Right lung (tissue), 5 donors: Measurements from ENCODE around the gene TXNDC8. TPM values are rescaled to one million over a fixed set of nuclear protein-coding genes. Genes with fewer than 3 reads are reported as not detected.

Experiments
- DNase-seq, 2 donors: peaks; one replicate each; pipeline ENCODE4 v3.0.0-alpha.2; 2013
- polyA plus RNA-seq, 5 donors: library from polyadenylated mRNA; unstranded; fragments of 120-200 nt; gene quantifications; one replicate each; pipeline versions ENCODE4 v1.2.1 to v1.2.3, GENCODE V29; 2013; ENCODE audit warnings: inconsistent platforms in 1 of 5, low replicate concordance in 1 of 5; ENCODE audit not compliant: insufficient read length in 5 of 5, insufficient read depth in 1 of 5

TXNDC8 gene
- polyA plus RNA-seq, 5 donors = not detected

GRCh38 chr9:110282018-110282738 lies 55.5 kb downstream of the TXNDC8 start:
- DNase-seq = no peak

GRCh38 chr9:110278080-110278707 lies 59.5 kb downstream of the TXNDC8 start:
- no peak for DNase-seq

GRCh38 chr9:110276781-110277180 lies 60.9 kb downstream of the TXNDC8 start:
- peak in 1 of 2 donors; percentile 20 for DNase-seq

GRCh38 chr9:110270211-110270995 lies 67.3 kb downstream of the TXNDC8 start:
- no peak for DNase-seq

- DNase-seq = no peak
Measured at GRCh38 chr9:110266795-110267194, 70.9 kb downstream of the TXNDC8 start.

GRCh38 chr9:110261632-110262031 lies 76.0 kb downstream of the TXNDC8 start:
- DNase-seq = no peak

- no peak for DNase-seq
Measured at GRCh38 chr9:110260911-110261310, 76.8 kb downstream of the TXNDC8 start.

GRCh38 chr9:110259566-110259965 lies 78.1 kb downstream of the TXNDC8 start:
- no peak for DNase-seq

- no peak for DNase-seq
Measured at GRCh38 chr9:110258690-110259091, 79.0 kb downstream of the TXNDC8 start.

GRCh38 chr9:110257956-110258355 lies 79.7 kb downstream of the TXNDC8 start:
- DNase-seq = no peak

GRCh38 chr9:110257097-110257841 lies 80.4 kb downstream of the TXNDC8 start:
- no peak for DNase-seq

- peak; percentile 91 to 92 for DNase-seq
Measured at GRCh38 chr9:110256380-110257096, 81.1 kb downstream of the TXNDC8 start, which contains the start of gene TXN. TSS of gene TXN (minus strand) at chr9:110256507. CDS start at chr9:110256435, 72 bp downstream.

GRCh38 chr9:110255463-110256379 lies 81.9 kb downstream of the TXNDC8 start:
- peak; percentile 52 to 65 for DNase-seq

- DNase-seq = peak in 1 of 2 donors; percentile 30
Measured at GRCh38 chr9:110255034-110255462, 82.6 kb downstream of the TXNDC8 start.

- DNase-seq = no peak
Measured at GRCh38 chr9:110254500-110254899, 83.2 kb downstream of the TXNDC8 start.
